Endothelial cell of umbilical vein (primary cell): ENCODE results near the gene AK5. TPM values are rescaled to one million over a fixed set of nuclear protein-coding genes. Genes with fewer than 3 reads are reported as not detected.

Experiments used
- BruUV-seq: library from RNA; stranded (reverse); fragments of 400-500 nt; replicated peaks from 2 replicates; lab custom pipeline; 2021; lab: Mats Ljungman, UMichigan
- CTCF ChIA-PET: fragments of 300-600, 350-600 bp; sonication (Branson Sonifier 250); formaldehyde crosslinking; loops from one replicate; lab custom pipeline; 2021; ENCODE audit warnings: antibody characterized with exemption, inconsistent platforms; lab: Charles Lee
- POLR2A ChIA-PET: fragments of 300-600, 350-600 bp; sonication (Branson Sonifier 250); formaldehyde crosslinking; loops from one replicate; lab custom pipeline; 2021; ENCODE audit warnings: antibody characterized with exemption, inconsistent platforms; lab: Charles Lee
- DNase-seq: peaks from one replicate; pipeline ENCODE4 v3.0.0-alpha.2; 2011; ENCODE audit warnings: low read depth, low spot score
- FAIRE-seq: peaks from 2 replicates; lab custom pipeline; 2011; peaks lifted over from hg19 to GRCh38; lab: Jason Lieb, UNC
- H2AFZ ChIP-seq: 2 replicates; pipeline ENCODE4 v1.6.0; 2012; ENCODE audit warnings: low read depth, low read length, control low read depth, inconsistent platforms
- H3K27ac ChIP-seq: 2 replicates; pipeline ENCODE4 v1.5.1; 2011; ENCODE audit warnings: low read depth, mild to moderate bottlenecking, control low read depth, low read length, moderate library complexity; ENCODE audit not compliant: insufficient read depth
- H3K27me3 ChIP-seq, 2 experiments: 2 replicates each; pipeline versions ENCODE4 v1.6.0 to v1.6.1; 2011; ENCODE audit warnings: low read length in 2 of 2, mixed read lengths in 1 of 2; ENCODE audit not compliant: control insufficient read depth in 2 of 2, insufficient read depth in 2 of 2
- H3K36me3 ChIP-seq, 2 experiments: 2 replicates in 1 of 2; 3 replicates in 1 of 2; pipeline ENCODE4 v1.5.1; 2011; ENCODE audit warnings: low read length in 2 of 2, mild to moderate bottlenecking in 1 of 2, moderate library complexity in 1 of 2; ENCODE audit not compliant: control insufficient read depth in 2 of 2, insufficient read depth in 2 of 2; ENCODE audit errors: extremely low read depth in 1 of 2
- H3K4me1 ChIP-seq: 3 replicates; pipeline ENCODE4 v1.5.1; 2011; ENCODE audit warnings: mild to moderate bottlenecking, low read length; ENCODE audit not compliant: control insufficient read depth, insufficient read depth; ENCODE audit errors: extremely low read depth
- H3K4me2 ChIP-seq: 2 replicates; pipeline ENCODE4 v1.6.1; 2011; ENCODE audit warnings: low read length, control low read depth, mixed read lengths; ENCODE audit not compliant: insufficient read depth
- H3K4me3 ChIP-seq, 3 experiments: fragments of 200-600 bp in 1 of 3; sonication (generic), shearing (Covaris generic) in 1 of 3; replicated peaks in 1 of 3; 2 replicates each; pipeline ENCODE4 v1.5.1; 2011 to 2016; ENCODE audit warnings: control low read depth in 3 of 3, low read length in 3 of 3, mild to moderate bottlenecking in 2 of 3, inconsistent platforms in 1 of 3, low read depth in 1 of 3, moderate library complexity in 1 of 3; ENCODE audit not compliant: insufficient read depth in 1 of 3
- H3K79me2 ChIP-seq: 2 replicates; pipeline ENCODE4 v1.6.0; 2012; ENCODE audit warnings: low read length, inconsistent platforms; ENCODE audit not compliant: control insufficient read depth, insufficient read depth
- H3K9ac ChIP-seq: replicated peaks from 2 replicates; pipeline ENCODE3; 2011; ENCODE audit warnings: low read length, control low read depth; ENCODE audit not compliant: insufficient read depth; ENCODE audit errors: extremely low read depth
- H3K9me1 ChIP-seq: replicated peaks from 3 replicates; pipeline ENCODE4 v1.6.0; 2011; ENCODE audit warnings: mild to moderate bottlenecking, low read length; ENCODE audit not compliant: control insufficient read depth, insufficient read depth; ENCODE audit errors: extremely low read depth
- H3K9me3 ChIP-seq: replicated peaks from 2 replicates; pipeline ENCODE4 v1.5.1; 2012; ENCODE audit warnings: low read length, inconsistent platforms; ENCODE audit not compliant: control insufficient read depth, insufficient read depth
- H4K20me1 ChIP-seq: replicated peaks from 2 replicates; pipeline ENCODE3; 2011; ENCODE audit warnings: mild to moderate bottlenecking, low read length; ENCODE audit not compliant: control insufficient read depth, insufficient read depth; ENCODE audit errors: extremely low read depth
- CTCF ChIP-seq, 2 donors: IDR thresholded peaks; 1 replicate in 1 of 2; 2 replicates in 1 of 2; pipeline ENCODE4 v1.5.1; 2011; ENCODE audit warnings: low read length in 2 of 2, mild to moderate bottlenecking in 2 of 2, moderate library complexity in 2 of 2, control low read depth in 1 of 2, inconsistent platforms in 1 of 2, low read depth in 1 of 2; ENCODE audit not compliant: insufficient read depth in 1 of 2; ENCODE audit errors: extremely low read depth in 1 of 2
- EZH2 ChIP-seq: IDR thresholded peaks from 2 replicates; pipeline ENCODE4 v1.6.1; 2012; ENCODE audit warnings: borderline replicate concordance, low read depth, mild to moderate bottlenecking, moderate library complexity, low read length, inconsistent platforms; ENCODE audit not compliant: severe bottlenecking
- FOS ChIP-seq: IDR thresholded peaks from 2 replicates; pipeline ENCODE4 v1.6.1; 2011; ENCODE audit warnings: mild to moderate bottlenecking, low read length, moderate library complexity, borderline replicate concordance; ENCODE audit not compliant: insufficient read depth
- GATA2 ChIP-seq: IDR thresholded peaks from 2 replicates; pipeline ENCODE4 v1.7.0; 2011; ENCODE audit warnings: low read depth, mild to moderate bottlenecking, moderate library complexity, mixed read lengths, low read length; ENCODE audit not compliant: insufficient read length, insufficient read depth
- JUN ChIP-seq: IDR thresholded peaks from 2 replicates; pipeline ENCODE4 v1.6.1; 2011; ENCODE audit warnings: borderline replicate concordance, low read depth; ENCODE audit not compliant: insufficient read length, insufficient read depth
- MAX ChIP-seq: IDR thresholded peaks from 2 replicates; pipeline ENCODE4 v1.6.1; 2011; ENCODE audit not compliant: insufficient read depth, insufficient read length
- MYC ChIP-seq: IDR thresholded peaks from one replicate; pipeline ENCODE4 v1.6.1; 2011; ENCODE audit warnings: mild to moderate bottlenecking, low read depth, low read length
- POLR2A ChIP-seq: IDR thresholded peaks from 2 replicates; pipeline ENCODE4 v1.6.1; 2012; ENCODE audit warnings: low read depth, mild to moderate bottlenecking, control low read depth, low read length
- POLR2AphosphoS5 ChIP-seq: IDR thresholded peaks from 2 replicates; pipeline ENCODE4 v1.6.1; 2012; ENCODE audit warnings: low read depth, mild to moderate bottlenecking, control low read depth, low read length, moderate library complexity; ENCODE audit not compliant: insufficient read depth
- dilution Hi-C: fragments of 300-500 bp; cut with MboI; formaldehyde crosslinking; loops from one replicate; pipeline ENCODE4 v1.15.0; 2019; ENCODE audit warnings: low sequenced_read_pairs; ENCODE audit not compliant: extremely low pct_ligation_motif_present
- intact Hi-C: fragments of 100-400 bp; cut with micrococcal nuclease; formaldehyde crosslinking; loops from one replicate; pipeline ENCODE4 v1.10.0; 2022
- polyA plus RNA-seq, 4 experiments: library from polyadenylated mRNA; depleted of rRNA in 3 of 4; stranded (reverse) in 3 of 4; unstranded in 1 of 4; fragments of >200 nt; gene quantifications; 2 replicates each; pipeline versions ENCODE4 v1.2.1 to v1.2.3, GENCODE V29; 2011 to 2012; ENCODE audit warnings: missing spikeins in 1 of 4
- total RNA-seq: library from RNA; stranded (reverse); gene quantifications from 2 replicates; pipeline ENCODE4 v1.2.3, GENCODE V29; 2021

Gene AK5
- total and polyA plus RNA-seq, 2 donors (not counting 3 experiments of a cell fraction or from before 2014, with no cell fraction given): 5.0 to 7.5 TPM

GRCh38 chr1:77476475-77476874 lies 194.7 kb downstream of the AK5 start:
- Histone ChIP-seq H2AFZ (no peak overlapping the region), H3K79me2 (no peaks in the 10 kb centered on the region), H3K36me3 (no peaks in the 10 kb centered on the region), H3K4me1 (no peaks in the 10 kb centered on the region), H3K9me1 (no peaks in the 10 kb centered on the region), H3K9me3 (no peaks in the 10 kb centered on the region), H3K27me3 (no peaks in the 10 kb centered on the region), H3K4me2 (no peak overlapping the region), H4K20me1 (no peaks in the 10 kb centered on the region), H3K27ac (no peak overlapping the region), H3K9ac (no peak overlapping the region), H3K4me3 (no peak overlapping the region)
- no peak for DNase-seq
- ChIA-PET POLR2A (no interaction called here), CTCF (no interaction called here)
- FAIRE-seq: no peak
- TF ChIP-seq EZH2 (no peak), GATA2 (no peak), POLR2AphosphoS5 (no peak), JUN (no peak), MAX (no peak), CTCF (IDR thresholded peaks at IDR 0.05; ENCODE audit: extremely low read depth in 1 of 2, insufficient read depth in 1 of 2, low read depth in 1 of 2, low read length in 2 of 2) (no peak), POLR2A (no peak), FOS (no peak), MYC (no peak)
- dilution Hi-C loops: no loop called here
- intact Hi-C loops: no loop called here
- no TSS peak for BruUV-seq
